GM21367 (cell line): Measurements from ENCODE around the gene FILIP1L.
"Not testable (repeated sequence)": the region's sequence is repeated elsewhere in the genome, so short reads cannot be mapped to it uniquely, and the experiment has no call there.

Experiments
- ATAC-seq: cut with Tn5 transposase; IDR thresholded peaks from one replicate; pipeline ENCODE4 v1.9.1; 2021; ENCODE audit not compliant: unreplicated experiment

The FILIP1L gene

DNA sequence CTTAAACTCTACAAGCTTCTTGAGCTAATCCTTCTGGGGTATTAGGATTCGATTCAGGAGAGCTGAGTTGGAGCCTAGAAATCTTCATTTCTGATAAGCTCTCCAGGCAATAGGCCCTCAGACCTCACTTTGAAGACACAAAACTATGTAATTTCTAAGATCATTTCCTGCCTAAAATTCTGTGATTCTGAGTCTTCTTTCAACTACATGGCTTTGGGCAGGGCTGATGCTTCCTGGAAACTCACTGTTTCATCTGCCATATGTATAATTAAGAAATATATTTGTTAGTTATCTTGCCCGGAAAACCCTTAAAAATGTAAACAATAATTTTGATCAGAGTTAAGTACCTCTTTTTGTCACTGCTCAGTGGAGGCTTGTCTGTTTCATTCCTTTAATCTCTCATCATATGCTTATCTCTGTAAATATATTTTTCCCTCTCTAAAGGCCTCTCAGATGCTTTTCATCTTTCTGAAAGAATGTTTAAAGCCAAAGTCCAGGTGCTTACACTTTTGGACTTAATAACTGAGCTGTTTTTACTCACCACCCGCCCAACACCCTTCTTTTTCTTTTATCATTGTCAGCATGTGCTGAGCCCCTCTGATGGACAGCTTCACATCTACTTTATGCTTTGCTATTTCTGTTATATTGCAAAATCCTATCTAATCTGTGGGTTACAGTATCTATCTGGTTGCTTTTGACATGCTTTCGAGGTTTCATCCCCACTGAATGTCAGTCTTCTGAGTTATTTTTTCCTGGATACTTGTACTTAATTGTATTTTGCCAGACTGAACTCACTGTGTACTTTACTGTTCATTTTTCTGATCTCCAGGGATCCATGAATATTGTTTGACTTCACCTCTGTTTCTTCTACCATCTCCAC, 38.2 kb downstream of the FILIP1L start:
- ATAC-seq = no peak

DNA sequence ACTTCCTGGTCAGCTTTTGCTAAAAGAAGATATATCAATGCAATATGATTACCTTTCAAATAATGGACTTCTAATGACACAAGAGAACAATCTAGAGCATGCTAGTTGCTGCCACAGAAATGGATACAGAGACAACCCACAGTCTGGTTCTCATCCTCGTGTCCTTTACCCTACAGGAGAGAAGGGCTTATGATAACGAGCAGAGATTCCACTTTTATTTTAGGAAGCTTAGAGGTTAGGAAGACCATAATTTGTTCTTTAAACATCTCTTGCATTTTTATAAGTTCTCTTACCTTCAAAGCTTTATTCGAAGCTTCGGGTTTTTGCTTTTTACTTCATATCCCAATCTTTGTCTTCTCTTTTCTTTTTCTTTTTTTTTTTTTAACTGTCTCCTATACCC, 39.1 kb downstream of the FILIP1L start:
- ATAC-seq = no peak

DNA sequence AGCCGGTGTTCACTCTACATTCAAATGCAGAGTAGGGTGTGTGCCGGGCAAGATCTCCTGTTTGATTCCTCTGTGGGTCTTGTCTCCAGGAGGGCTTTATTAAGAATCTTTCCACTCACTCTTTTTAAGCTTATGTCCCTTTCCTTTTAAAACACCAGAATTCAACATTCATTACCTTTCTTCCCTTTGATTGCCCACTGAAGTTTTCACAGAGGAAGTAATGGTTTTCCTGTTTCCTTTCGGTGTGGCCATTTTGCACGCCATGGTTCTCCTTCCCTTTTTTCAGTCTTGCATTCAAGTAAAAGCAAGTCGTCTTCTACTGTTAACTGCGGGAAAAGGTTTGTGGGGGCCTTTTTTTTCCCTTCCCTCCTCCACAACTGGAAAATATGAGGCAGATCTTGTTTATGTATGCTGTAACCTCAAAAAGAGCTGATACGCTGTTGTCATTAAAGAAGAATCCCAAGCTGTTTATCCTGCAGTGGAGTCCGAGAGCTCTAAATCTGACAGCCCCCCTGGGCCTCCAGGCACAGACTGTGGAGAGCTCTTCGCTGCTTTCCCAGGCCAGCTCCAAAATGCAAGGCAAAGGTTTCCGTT, 40.5 kb downstream of the FILIP1L start:
- peak; percentile 43 for ATAC-seq

DNA sequence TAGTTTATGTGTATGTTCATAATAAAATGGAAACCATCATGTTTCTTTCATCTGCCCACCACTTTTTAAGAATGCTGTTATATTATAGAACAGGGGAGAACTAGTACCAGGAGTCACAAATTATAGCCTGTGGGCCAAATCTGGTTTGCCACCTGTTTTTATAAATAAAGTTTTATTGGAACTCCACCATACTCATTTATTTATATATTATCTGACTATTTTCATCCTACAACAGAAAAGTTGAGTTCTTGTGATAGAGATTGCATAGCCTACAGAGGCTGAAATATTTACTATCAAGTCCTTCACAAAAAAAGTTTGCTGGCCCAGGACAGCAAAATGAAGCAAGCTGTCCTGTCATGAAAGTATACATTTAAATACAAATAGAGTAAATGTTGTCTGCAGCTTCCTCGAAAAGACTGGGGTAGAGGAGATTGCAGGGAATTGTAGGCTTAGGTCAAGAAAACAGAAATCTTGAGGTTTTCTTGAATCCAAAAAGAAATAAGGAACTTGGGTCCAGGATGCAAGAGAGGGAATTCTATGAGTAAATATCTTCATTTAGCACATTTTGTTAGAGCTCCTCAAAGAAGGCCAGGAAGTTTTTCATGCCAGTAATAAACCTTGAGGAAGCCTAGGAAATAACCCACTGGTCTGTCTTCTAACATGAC, 41.1 kb downstream of the FILIP1L start:
- no peak for ATAC-seq

DNA sequence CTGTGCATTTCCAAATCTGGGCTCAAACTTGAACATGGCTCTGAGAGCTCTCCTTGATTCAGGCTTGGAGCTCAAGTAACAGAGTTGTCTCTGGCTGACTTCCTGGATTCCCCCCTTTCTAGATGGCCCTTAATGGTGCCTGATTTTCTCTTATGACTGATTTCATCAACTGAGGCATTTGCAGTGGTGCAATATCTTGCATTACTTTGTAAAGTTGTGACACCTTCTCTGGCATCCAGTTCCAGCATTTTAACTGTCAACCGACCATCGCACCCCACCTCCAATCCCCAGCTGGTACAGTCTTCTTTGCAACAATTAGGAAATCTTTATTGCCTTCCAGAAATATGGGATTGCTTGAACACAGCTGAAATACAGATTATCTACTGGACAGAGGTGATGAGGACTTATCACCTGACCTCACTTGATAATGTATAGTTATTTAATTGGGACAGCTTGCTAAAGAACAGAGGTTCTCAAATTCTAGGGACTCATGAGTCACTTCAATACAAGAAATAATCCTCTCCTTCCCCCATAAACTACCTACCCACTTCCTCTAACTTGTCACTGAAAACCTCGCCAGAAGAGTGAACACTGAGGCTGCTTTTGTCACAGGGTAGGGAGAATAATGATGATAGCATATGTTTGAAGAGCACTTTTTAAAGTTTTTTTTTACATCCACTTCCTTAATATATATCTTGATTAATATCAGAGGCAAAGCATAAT, 41.8 kb downstream of the FILIP1L start:
- no peak for ATAC-seq

DNA sequence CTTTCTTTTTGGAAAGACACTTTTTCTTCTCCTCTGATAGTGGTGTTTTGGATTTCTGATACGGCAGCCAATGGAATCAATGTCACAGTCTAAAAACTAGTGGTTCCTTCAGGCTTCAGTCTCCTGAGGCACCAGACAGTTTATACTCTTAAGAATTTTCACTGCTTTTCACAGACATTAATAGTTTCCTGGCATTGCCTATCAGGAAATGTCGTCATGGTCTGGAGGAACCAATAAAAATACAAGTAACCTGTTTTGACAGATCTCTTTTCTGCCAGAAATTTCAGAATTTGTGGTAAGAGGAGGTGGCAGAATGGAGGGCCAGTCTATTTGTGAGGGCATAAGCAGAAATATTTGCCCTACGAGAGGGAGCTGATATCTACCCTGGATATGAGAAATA, 44.8 kb downstream of the FILIP1L start:
- no peak for ATAC-seq

DNA sequence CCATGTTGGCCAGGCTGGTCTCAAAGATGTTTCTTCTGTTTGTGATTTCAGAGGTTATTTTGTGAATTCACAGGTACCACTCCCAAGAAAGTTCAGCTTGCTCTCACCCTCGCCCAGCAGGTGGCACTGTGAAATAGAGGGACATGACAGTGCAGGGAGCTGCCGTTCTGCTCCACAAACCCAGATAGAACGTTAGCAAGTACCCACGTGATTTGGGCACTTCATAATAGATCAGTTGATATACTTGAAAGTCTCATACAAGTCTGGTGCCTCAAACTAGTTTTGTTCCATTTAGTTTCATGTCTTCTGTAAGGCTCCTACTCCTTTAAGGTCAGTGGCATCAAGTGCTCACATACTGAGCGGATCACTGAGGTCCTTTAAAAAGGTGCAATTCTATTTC, 45.5 kb downstream of the FILIP1L start:
- peak; percentile 69 for ATAC-seq

DNA sequence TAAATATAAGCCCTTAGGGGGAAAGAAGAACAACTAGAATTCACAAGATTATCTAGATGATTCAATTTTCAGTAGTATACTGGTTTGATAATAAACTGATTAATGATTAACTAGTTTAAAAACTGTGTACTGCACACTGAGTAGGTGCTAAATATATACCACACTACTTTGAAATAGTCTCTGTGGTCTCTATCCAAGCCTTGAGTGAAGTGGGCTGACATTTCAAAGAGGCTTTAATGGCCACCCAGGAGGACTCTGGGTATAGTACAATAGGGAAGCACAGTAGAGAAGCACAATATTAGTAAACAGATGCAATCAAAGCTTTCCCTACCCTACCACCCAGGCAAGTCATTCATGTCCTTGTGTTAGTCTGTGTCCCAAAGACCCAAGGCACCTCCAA, 46.7 kb downstream of the FILIP1L start:
- no peak for ATAC-seq

DNA sequence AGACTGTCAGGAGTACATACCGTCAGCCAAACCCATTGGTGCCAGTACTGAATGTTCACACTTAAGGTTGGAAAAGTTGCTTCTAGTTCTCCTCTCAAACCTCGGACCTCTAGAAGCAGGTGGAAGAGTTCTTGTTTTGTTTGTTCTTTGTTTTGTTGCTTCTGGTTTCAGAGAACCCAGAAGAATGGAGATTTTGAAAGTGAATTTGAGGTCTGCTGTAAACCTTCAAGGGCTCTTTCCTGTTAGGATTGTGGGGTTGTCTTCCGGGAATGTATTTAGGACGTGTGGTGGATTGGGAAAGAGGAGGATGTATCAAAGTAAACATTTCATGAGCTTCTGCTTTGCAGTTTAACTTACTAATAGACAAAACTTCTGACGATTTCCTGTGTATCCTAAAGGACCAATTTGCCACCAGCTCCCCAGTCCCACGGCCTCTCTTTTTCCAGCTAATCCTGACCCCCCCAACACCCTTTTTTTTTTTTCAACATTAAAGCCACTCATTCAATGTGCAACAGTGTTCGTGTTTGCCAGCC, 50.3 kb downstream of the FILIP1L start:
- no peak for ATAC-seq

DNA sequence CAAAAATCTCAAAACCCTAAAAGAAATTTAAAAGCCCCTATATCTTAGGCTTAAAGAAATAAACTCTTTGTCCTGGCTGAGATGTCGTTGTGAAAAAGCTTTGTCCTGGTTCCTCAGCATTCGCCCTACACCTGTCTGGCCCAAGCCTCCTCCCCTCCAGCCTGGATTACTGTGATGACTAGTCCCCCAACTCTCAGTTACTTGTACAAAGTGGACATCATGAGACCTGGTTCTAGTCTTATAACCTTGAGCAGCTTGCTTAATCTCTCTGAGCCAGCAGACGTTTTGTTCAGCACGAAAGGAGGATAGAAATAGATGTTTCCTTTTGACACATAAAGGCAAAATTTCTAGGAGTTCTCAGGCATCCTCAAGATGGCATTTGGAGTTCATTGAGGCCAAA, 51.6 kb downstream of the FILIP1L start:
- ATAC-seq = no peak

DNA sequence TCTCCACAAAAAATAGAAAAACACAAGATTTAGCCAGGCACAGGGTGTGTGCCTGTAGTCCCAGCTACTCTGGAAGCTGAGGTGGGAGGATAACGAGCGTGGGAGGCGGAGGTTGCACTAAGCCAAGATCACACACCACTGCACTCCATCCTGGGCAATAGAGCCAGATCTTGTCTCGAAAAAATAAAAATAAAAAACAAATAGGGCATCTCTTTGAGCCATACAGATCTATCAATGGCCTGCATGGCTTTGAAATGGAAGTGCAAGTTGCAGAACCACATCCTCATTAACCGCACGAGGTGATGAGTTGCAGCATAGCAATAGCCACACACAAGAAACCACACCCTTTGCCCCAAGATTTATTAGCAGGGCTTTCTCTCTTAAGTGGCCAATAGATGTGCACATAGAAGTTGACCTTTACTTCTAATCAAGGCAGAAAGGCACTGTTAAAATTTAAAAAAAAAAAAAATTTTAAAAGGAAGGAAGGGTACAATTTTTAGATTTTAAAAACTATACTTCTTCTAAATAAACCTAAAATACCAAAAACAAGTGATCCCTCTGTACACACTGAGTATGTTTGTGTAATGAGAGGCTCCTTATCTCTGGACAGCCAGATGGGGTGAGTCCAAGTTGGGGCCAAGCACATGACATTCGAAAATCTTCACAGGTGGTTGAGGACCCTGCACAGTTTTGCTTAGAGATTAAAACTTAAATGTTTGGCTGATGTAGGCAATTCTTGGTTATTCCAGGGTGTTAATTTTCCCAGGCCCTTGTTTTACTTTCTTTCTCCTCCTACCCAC, 53.4 kb downstream of the FILIP1L start:
- ATAC-seq = no peak

DNA sequence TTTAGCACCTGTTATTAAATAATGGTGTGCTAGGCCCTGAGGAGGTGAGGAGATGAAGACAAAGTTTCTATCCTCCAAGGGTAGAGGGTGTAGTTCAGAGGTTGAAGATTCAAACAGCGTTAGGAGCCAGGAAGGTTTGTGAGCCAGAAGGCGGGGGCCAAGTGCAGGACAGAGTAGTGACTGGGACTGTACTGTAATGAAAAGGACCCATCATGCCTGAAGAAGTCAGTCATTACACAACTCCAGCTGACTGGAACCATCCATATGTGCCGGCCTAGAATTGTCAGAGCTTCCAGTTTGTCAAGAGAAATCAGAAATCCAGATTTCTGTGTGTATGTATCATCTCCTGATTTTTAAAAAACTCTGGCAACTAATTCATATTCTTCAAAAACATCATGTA, 54.8 kb downstream of the FILIP1L start:
- no peak for ATAC-seq

DNA sequence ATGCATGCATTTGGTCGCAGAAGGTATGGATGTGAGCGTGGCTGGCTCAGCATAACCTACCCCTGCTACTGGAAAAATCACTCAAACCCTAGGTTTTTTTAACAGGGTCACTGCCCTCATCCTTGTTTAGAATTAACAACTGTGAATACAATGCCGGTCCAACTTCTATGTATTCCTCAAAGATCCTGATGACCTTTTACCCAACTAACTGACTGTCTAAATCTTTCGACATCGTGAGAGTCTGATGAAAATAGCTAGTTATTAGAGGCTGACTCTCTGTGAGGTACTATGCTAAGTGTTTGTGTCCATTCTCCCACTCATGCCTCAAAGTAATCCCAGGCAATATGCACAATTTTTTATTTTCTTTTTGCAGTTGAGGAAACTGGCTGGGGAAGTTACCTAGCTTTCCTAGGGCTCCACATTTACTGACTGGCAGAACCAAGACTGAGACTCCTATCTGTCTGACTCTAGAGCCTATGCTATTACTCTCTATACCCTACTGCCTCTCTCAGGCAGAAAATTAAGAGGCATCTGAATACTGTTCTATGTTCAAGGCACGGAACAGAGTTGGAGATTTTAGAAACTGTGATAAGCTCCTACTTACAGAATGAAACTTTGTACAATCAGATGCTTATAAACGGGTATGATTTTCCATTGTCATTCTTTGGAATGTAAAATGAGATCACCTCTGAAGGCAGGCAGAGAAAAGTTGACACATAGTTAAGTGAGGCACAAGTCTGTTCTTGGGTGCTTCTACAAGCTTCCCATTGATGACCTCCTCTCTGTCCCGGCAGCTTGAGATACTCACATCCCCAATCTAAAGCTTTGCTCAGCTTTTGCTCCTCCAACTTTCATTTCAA, 56.4 kb downstream of the FILIP1L start:
- ATAC-seq = no peak

DNA sequence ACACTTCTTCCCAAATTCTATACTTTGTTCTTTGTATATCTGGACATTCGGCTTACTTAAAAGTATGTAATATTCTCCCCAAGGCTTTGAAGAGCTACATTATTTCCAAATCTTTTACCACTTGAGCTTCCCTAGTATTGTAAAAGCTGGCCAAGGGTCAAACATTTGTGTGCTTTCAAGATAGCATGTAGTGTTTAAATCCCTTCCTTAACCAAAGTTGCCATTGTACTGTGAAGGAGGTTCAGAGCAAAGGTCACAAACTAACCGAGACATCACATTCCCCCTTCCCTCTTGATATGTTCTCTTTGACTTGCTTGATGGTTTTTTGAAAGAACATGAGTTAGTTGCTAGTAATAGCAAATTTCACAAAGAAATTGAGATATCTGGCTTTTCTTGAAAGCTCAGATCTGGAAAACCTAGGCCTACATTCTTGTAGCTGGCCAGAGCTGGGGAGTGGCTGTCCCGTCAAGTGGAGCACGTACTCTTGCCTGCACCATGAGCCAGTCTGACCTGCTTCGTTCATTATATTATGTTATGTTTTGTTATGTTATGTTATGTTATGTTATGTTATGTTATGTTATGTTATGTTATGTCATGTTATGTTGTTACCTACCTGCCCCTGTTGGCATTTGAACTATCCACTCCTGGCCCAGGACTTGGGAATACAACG, 60.2 kb downstream of the FILIP1L start:
- no peak for ATAC-seq

DNA sequence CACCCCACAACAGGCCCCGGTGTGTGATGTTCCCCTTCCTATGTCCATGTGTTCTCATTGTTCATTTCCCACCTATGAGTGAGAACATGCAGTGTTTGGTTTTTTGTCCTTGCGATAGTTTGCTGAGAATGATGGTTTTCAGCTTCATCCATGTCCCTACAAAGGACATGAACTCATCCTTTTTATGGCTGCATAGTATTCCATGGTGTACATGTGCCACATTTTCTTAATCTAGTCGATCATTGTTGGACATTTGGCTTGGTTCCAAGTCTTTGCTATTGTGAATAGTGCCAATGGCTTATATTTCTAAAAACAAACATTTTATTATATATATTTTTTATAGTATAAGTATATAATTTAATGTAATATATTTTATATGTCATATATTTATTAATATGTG, 62.8 kb downstream of the FILIP1L start:
- ATAC-seq = not testable (repeated sequence)

DNA sequence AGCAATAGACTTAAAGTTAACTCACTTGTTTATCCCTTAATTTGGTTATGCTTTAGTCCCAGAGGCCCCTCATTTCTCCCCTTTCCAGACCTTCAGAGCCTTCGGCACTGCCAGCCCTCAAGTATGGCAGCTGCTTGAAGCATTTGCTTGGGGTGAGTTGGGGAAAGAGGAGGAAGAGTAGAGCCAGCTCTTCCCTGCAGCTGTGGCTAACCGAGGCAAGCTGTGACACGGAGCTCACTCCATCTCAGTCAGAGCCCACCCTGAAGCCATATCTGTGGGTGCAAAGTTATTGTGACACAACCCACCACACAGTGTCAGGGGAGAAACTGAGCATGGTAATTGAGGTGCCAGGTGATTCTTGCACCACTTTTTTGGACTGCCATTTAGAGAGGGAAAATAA, 66.1 kb downstream of the FILIP1L start:
- no peak for ATAC-seq

DNA sequence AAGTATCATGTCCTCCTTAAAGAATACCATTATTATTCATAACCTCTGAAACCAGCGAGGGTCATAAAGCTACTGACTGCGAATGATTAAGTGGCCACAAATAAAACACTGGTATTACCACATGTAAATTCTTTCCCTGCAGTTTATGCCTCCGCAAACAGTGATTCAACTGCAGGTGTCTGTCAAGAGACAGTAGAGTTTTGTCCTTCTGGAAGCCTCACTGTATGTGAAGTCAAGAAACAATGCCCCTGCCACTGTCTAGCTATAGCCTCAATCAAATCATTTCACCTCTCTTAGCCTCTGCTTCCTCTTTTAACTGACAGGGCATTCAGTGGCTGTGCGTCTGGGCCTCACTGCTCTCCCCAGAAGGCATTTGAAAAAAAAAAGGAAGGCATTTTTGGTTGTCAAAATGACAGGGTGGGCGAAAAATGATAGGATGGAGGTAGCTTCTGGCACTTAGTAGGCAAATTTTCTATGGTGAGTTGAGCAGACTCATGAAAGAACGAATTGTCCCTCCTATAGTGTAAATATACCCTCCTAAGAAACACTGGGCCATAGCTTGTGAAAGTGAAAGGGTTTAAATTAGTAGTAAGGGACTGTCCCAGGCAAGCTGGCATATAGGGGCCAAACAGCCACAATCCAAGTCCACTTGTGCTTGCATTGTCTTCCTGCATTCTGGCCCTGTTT, 66.7 kb downstream of the FILIP1L start:
- ATAC-seq = peak; percentile 76

DNA sequence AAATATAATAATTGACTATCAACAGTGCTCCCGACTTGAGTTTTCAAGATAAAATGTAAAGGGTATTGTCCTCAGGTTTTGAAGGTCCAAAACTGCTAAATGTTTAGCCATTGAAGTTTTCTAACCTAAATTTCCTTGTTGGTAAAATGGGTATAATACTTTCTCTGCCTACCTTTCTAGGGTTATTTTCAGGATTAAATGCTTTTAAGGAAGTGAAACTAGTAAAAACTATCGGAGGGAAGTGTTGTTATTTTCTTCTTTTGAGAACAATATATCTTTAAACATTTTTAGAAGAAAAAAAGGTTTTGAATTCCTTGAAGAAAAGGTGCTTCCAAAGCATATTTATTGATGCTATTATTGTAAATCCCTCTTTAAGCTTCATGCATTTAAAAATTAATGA, 67.3 kb downstream of the FILIP1L start:
- no peak for ATAC-seq
